ENCODE data around the gene MFSD6L.
"Not testable (repeated sequence)": the region's sequence is repeated elsewhere in the genome, so short reads cannot be mapped to it uniquely, and the experiment has no call there.

MFSD6L gene

GRCh38 chr17:8825802-8826201, 26.6 kb upstream of the MFSD6L start:
- DNase-seq, result no peak

GRCh38 chr17:8823279-8823678, 24.1 kb upstream of the MFSD6L start:
- no peak for DNase-seq

GRCh38 chr17:8822401-8823035, 23.4 kb upstream of the MFSD6L start:
- no peak for DNase-seq

- no peak for DNase-seq
Observed at GRCh38 chr17:8821446-8822105, 22.4 kb upstream of the MFSD6L start.

- DNase-seq, result no peak
Observed at GRCh38 chr17:8820311-8821010, 21.3 kb upstream of the MFSD6L start.

GRCh38 chr17:8818654-8819330, 19.6 kb upstream of the MFSD6L start:
- no peak for DNase-seq

- DNase-seq, result no peak
Observed at GRCh38 chr17:8818047-8818446, 18.9 kb upstream of the MFSD6L start.

GRCh38 chr17:8806926-8807550, 7.9 kb upstream of the MFSD6L start:
- no peak for DNase-seq

GRCh38 chr17:8806253-8806925, 7.2 kb upstream of the MFSD6L start:
- no peak for DNase-seq

- DNase-seq, result not testable (repeated sequence)
Observed at GRCh38 chr17:8805396-8805795, 6.2 kb upstream of the MFSD6L start.

- DNase-seq, result no peak
Observed at GRCh38 chr17:8803531-8804420, 4.6 kb upstream of the MFSD6L start.

GRCh38 chr17:8801135-8801840, 2.1 kb upstream of the MFSD6L start:
- DNase-seq, result no peak

- no peak for DNase-seq
Observed at GRCh38 chr17:8800656-8801055, 1.5 kb upstream of the MFSD6L start.

- DNase-seq, result no peak
Observed at GRCh38 chr17:8799570-8800212, 526 bp upstream of the MFSD6L start.

- no peak for DNase-seq
Observed at GRCh38 chr17:8798176-8798845, 854 bp downstream of the MFSD6L start.

GRCh38 chr17:8797621-8798175, 1.5 kb downstream of the MFSD6L start:
- DNase-seq, result no peak

- no peak for DNase-seq
Observed at GRCh38 chr17:8794636-8795035, 4.5 kb downstream of the MFSD6L start.

- DNase-seq, result no peak
Observed at GRCh38 chr17:8793649-8794048, 5.5 kb downstream of the MFSD6L start.

GRCh38 chr17:8792646-8793045, 6.5 kb downstream of the MFSD6L start:
- DNase-seq, result no peak
